ENCODE data around the gene MAP3K19.

DNA sequence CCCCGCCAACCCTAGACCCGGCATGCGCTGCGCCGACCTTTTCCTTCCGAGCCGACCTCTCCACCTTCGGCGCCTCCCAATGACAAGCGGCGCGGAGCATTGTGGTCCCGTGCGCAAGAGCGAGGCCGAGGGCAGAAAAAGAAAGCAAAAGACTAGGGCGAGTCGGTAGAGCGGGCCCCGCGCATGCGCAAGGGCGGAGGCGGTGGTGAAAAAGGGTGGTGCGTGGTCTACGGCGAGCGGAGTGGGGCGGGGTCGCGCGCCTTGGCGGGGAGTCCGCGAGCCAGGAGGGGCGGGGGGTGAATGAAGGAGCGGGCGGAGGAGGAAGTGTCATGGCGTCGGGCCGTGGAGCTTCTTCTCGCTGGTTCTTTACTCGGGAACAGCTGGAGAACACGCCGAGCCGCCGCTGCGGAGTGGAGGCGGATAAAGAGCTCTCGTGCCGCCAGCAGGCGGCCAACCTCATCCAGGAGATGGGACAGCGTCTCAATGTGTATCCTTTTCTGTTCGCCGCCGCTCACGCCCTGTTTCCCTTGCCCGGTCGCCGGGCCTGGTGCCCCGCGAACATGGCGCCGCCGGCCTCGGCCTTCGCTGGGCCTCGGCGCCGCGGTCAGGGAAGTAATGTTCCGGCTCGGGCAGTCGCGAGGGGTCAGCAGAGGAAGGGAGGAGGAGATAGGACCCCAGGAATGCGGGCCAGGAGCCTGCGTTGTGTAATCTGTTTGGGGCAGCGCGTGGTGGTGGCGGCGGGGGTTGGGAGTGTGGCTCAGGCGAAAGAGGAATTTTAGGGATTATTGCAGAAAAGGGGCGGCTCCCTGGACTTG, 128.5 kb downstream of the MAP3K19 start, which contains the start of gene CCNT2:
- TF ChIP-seq, protein P1, sequence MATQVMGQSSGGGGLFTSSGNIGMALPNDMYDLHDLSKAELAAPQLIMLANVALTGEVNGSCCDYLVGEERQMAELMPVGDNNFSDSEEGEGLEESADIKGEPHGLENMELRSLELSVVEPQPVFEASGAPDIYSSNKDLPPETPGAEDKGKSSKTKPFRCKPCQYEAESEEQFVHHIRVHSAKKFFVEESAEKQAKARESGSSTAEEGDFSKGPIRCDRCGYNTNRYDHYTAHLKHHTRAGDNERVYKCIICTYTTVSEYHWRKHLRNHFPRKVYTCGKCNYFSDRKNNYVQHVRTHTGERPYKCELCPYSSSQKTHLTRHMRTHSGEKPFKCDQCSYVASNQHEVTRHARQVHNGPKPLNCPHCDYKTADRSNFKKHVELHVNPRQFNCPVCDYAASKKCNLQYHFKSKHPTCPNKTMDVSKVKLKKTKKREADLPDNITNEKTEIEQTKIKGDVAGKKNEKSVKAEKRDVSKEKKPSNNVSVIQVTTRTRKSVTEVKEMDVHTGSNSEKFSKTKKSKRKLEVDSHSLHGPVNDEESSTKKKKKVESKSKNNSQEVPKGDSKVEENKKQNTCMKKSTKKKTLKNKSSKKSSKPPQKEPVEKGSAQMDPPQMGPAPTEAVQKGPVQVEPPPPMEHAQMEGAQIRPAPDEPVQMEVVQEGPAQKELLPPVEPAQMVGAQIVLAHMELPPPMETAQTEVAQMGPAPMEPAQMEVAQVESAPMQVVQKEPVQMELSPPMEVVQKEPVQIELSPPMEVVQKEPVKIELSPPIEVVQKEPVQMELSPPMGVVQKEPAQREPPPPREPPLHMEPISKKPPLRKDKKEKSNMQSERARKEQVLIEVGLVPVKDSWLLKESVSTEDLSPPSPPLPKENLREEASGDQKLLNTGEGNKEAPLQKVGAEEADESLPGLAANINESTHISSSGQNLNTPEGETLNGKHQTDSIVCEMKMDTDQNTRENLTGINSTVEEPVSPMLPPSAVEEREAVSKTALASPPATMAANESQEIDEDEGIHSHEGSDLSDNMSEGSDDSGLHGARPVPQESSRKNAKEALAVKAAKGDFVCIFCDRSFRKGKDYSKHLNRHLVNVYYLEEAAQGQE (IDR thresholded peaks at IDR 0.05; ENCODE audit: insufficient read depth in 1 of 2, low read depth in 2 of 2, low read length in 1 of 2), result no peak
- TF ChIP-seq, protein P2, sequence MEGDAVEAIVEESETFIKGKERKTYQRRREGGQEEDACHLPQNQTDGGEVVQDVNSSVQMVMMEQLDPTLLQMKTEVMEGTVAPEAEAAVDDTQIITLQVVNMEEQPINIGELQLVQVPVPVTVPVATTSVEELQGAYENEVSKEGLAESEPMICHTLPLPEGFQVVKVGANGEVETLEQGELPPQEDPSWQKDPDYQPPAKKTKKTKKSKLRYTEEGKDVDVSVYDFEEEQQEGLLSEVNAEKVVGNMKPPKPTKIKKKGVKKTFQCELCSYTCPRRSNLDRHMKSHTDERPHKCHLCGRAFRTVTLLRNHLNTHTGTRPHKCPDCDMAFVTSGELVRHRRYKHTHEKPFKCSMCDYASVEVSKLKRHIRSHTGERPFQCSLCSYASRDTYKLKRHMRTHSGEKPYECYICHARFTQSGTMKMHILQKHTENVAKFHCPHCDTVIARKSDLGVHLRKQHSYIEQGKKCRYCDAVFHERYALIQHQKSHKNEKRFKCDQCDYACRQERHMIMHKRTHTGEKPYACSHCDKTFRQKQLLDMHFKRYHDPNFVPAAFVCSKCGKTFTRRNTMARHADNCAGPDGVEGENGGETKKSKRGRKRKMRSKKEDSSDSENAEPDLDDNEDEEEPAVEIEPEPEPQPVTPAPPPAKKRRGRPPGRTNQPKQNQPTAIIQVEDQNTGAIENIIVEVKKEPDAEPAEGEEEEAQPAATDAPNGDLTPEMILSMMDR (IDR thresholded peaks at IDR 0.05), result no peak

Data from Panc1 (cell line).